Spleen (tissue), 11 donors: ENCODE data around the gene MACROH2A1. TPM values are rescaled to one million over a fixed set of nuclear protein-coding genes. Genes with fewer than 3 reads are reported as not detected.

Experiments
- DNase-seq: peaks from one replicate; pipeline ENCODE4 v3.0.0-alpha.2; 2020
- H3K27ac ChIP-seq, 8 donors: fragments of 200-600 bp; sonication (generic) in 7 of 8; 1 replicate in 4 of 8; 2 replicates in 4 of 8; pipeline versions ENCODE4 v1.5.0 to v1.8.0; 2016 to 2021; ENCODE audit warnings: inconsistent platforms in 4 of 8, mild to moderate bottlenecking in 4 of 8, moderate library complexity in 1 of 8
- H3K27me3 ChIP-seq, 7 donors: fragments of 200-600 bp; sonication (generic) in 6 of 7; replicated peaks in 1 of 7; 1 replicate in 4 of 7; 2 replicates in 3 of 7; pipeline versions ENCODE4 v1.5.0 to v1.8.0; 2016 to 2021; ENCODE audit warnings: inconsistent platforms in 3 of 7, mild to moderate bottlenecking in 1 of 7
- H3K36me3 ChIP-seq, 6 donors: fragments of 200-600 bp; sonication (generic) in 5 of 6; 1 replicate in 4 of 6; 2 replicates in 2 of 6; pipeline versions ENCODE4 v1.5.0 to v1.8.0; 2016 to 2021; ENCODE audit warnings: inconsistent platforms in 2 of 6
- H3K4me1 ChIP-seq, 6 donors: fragments of 200-600 bp; sonication (generic) in 5 of 6; 1 replicate in 3 of 6; 2 replicates in 3 of 6; pipeline versions ENCODE4 v1.5.0 to v1.8.0; 2016 to 2021; ENCODE audit warnings: inconsistent platforms in 3 of 6
- H3K4me3 ChIP-seq, 8 donors: fragments of 200-600 bp; sonication (generic) in 7 of 8; 1 replicate in 4 of 8; 2 replicates in 4 of 8; pipeline versions ENCODE4 v1.5.0 to v1.8.0; 2016 to 2021; ENCODE audit warnings: inconsistent platforms in 4 of 8, mild to moderate bottlenecking in 4 of 8, moderate library complexity in 2 of 8
- H3K9me3 ChIP-seq, 8 donors: fragments of 200-600 bp; sonication (generic) in 7 of 8; 1 replicate in 4 of 8; 2 replicates in 4 of 8; pipeline versions ENCODE4 v1.5.0 to v1.8.0; 2016 to 2021; ENCODE audit warnings: inconsistent platforms in 4 of 8
- POLR2A ChIP-seq, 3 donors: fragments of 450-650 bp; IDR thresholded peaks; one replicate each; pipeline ENCODE4 v1.5.1; 2017; ENCODE audit warnings: antibody characterized with exemption in 3 of 3, mild to moderate bottlenecking in 1 of 3
- POLR2AphosphoS5 ChIP-seq, 3 donors: sonication (generic); formaldehyde crosslinking; IDR thresholded peaks; one replicate each; pipeline ENCODE4 v1.5.1; 2017; ENCODE audit warnings: antibody characterized with exemption in 3 of 3
- WGBS, 5 donors: extraction: QIAGEN DNeasy Blood & Tissue Kit in 3 of 5; methylation state at CpG; one replicate each; pipeline versions ENCODE4 v1.1.5 to v1.1.7; 2013 to 2018; 5-methylcytosine and 5-hydroxymethylcytosine counted together
- intact Hi-C: fragments of 100-400 bp; cut with DNase I; formaldehyde crosslinking; loops from one replicate; pipeline ENCODE4 v1.15.0; 2023; ENCODE audit warnings: low total_unique reads
- polyA plus RNA-seq, 3 donors: library from polyadenylated mRNA; stranded (reverse); fragments of 200-250 nt; gene quantifications; one replicate each; pipeline ENCODE4 v1.2.1, GENCODE V29; 2013
- total RNA-seq, 7 donors: library from RNA; depleted of rRNA in 3 of 7; stranded (reverse); fragments of >200 nt in 3 of 7; fragmentation: NEBNext Ultra II Directional in 4 of 7; extraction: Animal tissue kit (Norgen Biotek cat#: 25700) in 4 of 7; gene quantifications; one replicate each; pipeline versions ENCODE4 v1.1.0 to v1.2.1, GENCODE V29; 2016 to 2021
- TF ChIP-seq, protein P1 (sequence below), 11 experiments: fragments of 200-600 bp in 7 of 11; fragments of 450-650 bp in 4 of 11; sonication (generic) in 4 of 11; IDR thresholded peaks in 8 of 11; conservative IDR thresholded peaks in 3 of 11; 1 replicate in 7 of 11; 2 replicates in 4 of 11; pipeline versions ENCODE4 v1.4.0 to v1.8.0; 2016 to 2021; ENCODE audit warnings: antibody characterized with exemption in 11 of 11, inconsistent platforms in 4 of 11, mild to moderate bottlenecking in 1 of 11
- donor health status: healthy with polysubstance abuse.
- donor health status: DM: no; HTN: no; CAD: no; lungs with moderate emphysema.
- donor health status: DM: no; HTN: no; CAD: no.
- donor health status: Bipolar disorder and iron deficiency.
- donor health status: healthy.
- donor health status: DM: no; HTN: no; CAD: no.
- donor health status: DM: yes; HTN: yes; CAD: no.

Gene MACROH2A1
- total and polyA plus RNA-seq, 10 donors: 88.1 to 288 (median 175) TPM

DNA sequence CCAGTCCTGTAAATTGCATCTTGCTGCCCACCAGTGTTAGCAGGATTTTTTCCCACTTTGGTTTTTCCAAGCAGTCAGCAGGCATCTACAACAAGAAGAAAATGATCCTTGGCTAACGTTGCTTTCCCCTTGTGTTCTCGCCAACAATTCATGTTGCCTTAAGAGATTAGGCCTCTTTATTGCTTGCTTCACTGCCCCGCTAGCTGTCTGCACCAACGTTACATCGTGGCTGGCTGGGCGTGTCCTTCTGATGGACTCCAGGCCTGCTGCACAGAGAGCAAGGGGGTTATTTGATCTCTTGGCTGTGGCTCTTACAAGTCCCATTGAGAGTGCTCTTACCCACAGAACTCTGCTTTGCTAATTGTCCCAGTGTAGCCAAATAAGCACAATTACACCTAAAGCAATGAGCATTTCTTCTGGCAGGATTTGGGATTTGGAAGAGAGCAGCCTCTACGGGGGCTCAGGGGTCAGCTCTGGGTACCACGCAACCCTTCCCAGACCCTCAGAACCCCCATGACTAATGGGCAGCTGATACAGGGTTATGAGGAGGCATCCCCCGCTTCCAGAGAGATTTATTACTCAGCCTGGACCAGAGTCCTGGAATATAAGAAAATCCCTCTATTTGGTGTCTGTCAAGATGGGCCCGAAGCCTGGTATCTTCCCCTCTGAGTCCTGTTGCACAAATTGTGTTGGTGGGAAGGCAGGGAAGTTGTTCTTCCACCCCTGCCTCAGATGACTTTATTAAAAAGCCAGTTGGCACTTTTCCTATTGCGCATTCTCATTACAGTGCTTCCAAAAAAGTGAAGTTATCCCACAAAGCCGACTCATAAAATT is 30.5 kb upstream of the MACROH2A1 start:
- TF ChIP-seq POLR2A (IDR thresholded peaks at IDR 0.05) (no peak), POLR2AphosphoS5 (IDR thresholded peaks at IDR 0.05) (no peak)
- TF ChIP-seq, protein P1, sequence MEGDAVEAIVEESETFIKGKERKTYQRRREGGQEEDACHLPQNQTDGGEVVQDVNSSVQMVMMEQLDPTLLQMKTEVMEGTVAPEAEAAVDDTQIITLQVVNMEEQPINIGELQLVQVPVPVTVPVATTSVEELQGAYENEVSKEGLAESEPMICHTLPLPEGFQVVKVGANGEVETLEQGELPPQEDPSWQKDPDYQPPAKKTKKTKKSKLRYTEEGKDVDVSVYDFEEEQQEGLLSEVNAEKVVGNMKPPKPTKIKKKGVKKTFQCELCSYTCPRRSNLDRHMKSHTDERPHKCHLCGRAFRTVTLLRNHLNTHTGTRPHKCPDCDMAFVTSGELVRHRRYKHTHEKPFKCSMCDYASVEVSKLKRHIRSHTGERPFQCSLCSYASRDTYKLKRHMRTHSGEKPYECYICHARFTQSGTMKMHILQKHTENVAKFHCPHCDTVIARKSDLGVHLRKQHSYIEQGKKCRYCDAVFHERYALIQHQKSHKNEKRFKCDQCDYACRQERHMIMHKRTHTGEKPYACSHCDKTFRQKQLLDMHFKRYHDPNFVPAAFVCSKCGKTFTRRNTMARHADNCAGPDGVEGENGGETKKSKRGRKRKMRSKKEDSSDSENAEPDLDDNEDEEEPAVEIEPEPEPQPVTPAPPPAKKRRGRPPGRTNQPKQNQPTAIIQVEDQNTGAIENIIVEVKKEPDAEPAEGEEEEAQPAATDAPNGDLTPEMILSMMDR (IDR thresholded peaks at IDR 0.05 in 8 of 11, conservative IDR thresholded peaks at IDR 0.05 in 3 of 11): no peak
- Histone ChIP-seq H3K36me3 (no peaks in the 10 kb centered on the region), H3K4me3 (no peak overlapping the region), H3K27ac (no peak overlapping the region), H3K4me1 (peaks cover 0 to 30% (median 5%) of the 10 kb centered on the region in 6 donors), H3K9me3 (peaks cover 0 to 15% (median 10%) of the 10 kb centered on the region in 8 donors), H3K27me3 (peaks cover 0 to 1% (median 0%) of the 10 kb centered on the region in 7 donors)
- intact Hi-C loops: no loop called here
- 69 to 75% (median 73%) methylated on average over 12 of the region's 12 CpGs for WGBS, 5 donors
- DNase-seq: no peak

DNA sequence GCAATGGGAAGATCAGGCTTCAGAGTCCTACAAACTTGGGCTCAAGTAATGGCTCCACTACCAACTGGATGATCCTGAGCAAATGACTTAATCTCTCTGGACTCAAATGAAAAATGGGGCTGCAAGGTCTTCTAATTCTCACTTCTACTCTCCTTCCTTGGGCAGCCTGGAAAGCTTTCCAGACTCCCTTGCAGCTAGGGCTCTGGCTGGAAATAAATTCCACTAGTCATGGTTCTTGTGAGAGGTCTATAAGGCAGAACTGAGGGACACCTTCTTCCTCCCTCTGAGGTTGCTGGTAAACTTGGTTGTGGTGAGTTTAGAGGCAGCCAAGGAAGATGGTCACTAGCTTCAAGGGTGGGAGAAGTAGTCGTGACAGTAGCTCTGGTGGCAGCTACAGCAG is 29.6 kb upstream of the MACROH2A1 start:
- peaks cover 0 to 15% (median 10%) of the 10 kb centered on the region in 8 donors for H3K9me3 ChIP-seq
- no peaks in the 10 kb centered on the region for H3K36me3 ChIP-seq
- no peaks in the 10 kb centered on the region for H3K27me3 ChIP-seq
- H3K27ac ChIP-seq: no peak overlapping the region
- intact Hi-C loops: no loop called here
- TF ChIP-seq, protein P1 (IDR thresholded peaks at IDR 0.05 in 8 of 11, conservative IDR thresholded peaks at IDR 0.05 in 3 of 11): no peak
- TF ChIP-seq POLR2AphosphoS5 (IDR thresholded peaks at IDR 0.05): no peak
- no peak for TF ChIP-seq POLR2A (IDR thresholded peaks at IDR 0.05)
- WGBS, 5 donors: 53 to 73% (median 57%) methylated on average over 1 of the region's 1 CpG
- no peak overlapping the region for H3K4me3 ChIP-seq
- DNase-seq: no peak
- H3K4me1 ChIP-seq: peaks cover 0 to 31% (median 5%) of the 10 kb centered on the region in 6 donors

DNA sequence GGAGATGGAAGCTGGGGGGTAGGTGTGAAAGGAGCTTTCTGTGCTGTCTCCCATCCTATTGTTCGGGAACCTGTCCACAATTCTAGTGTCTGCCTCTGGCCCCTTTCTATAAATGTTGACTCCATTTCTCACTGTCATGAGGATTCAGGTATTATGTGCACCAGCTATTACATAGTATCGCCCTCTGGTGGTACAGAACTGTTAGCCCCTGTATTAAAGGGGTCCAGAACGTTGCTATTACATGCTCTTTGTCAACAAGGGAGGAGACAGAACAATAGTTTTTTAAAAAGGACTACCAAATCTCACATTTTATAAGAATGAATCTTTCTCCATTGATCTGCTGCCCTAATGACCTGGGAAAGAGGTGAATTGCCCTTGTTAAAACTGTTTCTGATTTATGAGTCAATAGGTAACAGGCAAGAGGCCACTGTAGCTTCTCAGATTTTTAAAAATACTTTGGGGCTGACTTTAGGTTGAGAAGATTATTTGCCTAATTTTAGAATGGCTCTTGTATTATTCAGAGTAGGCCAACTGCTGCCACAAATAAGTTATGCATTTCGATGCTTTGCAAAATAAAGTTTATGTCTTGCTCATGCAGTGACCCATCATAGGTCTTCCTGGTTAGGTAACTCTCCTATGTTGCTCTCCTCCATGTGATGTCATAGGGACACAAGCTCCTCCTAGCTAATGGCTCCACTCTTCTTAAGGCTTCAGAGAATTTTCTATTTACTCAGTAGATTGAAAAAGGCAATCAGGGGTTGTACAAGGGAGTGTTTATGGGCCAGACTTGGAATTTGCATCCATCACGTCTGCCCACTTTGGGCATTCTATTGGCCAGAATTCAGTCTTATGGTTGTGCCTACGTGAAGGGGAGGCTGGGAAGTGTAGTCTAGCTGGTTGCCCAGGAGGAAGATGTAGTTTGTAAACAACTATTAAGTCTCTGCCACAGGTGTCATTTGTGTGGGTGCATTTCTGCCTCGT is 27.4 kb upstream of the MACROH2A1 start:
- no peak for TF ChIP-seq POLR2AphosphoS5 (IDR thresholded peaks at IDR 0.05)
- TF ChIP-seq, protein P1 (IDR thresholded peaks at IDR 0.05 in 8 of 11, conservative IDR thresholded peaks at IDR 0.05 in 3 of 11): peak; percentile 44 to 78 (median 66)
- TF ChIP-seq POLR2A (IDR thresholded peaks at IDR 0.05): no peak
- H3K36me3 ChIP-seq: no peaks in the 10 kb centered on the region
- DNase-seq: no peak
- peaks cover 0 to 15% (median 10%) of the 10 kb centered on the region in 8 donors for H3K9me3 ChIP-seq
- H3K27me3 ChIP-seq: no peaks in the 10 kb centered on the region
- H3K27ac ChIP-seq: peak overlapping the region in 6 of 8 donors; percentile 5 to 71 (median 44)
- H3K4me3 ChIP-seq: no peak overlapping the region
- intact Hi-C loops: no loop called here
- peaks cover 0 to 36% (median 5%) of the 10 kb centered on the region in 6 donors for H3K4me1 ChIP-seq
- 34 to 47% (median 40%) methylated on average over 7 of the region's 7 CpGs for WGBS, 5 donors
